ENCODE measurements around the gene LGR4.

The LGR4 gene

GRCh38 chr11:27401833-27402316, 70.7 kb downstream of the LGR4 start:
- DNase-seq (ENCODE audit: low spot score): no peak

GRCh38 chr11:27401280-27401832, 71.2 kb downstream of the LGR4 start:
- DNase-seq (ENCODE audit: low spot score): no peak

- DNase-seq (ENCODE audit: low spot score): no peak
Measured at GRCh38 chr11:27398400-27398770, 74.2 kb downstream of the LGR4 start.

- no peak for DNase-seq (ENCODE audit: low spot score)
Measured at GRCh38 chr11:27397624-27398399, 74.8 kb downstream of the LGR4 start.

GRCh38 chr11:27396259-27396839, 76.2 kb downstream of the LGR4 start:
- DNase-seq (ENCODE audit: low spot score): no peak

GRCh38 chr11:27395556-27396258, 76.9 kb downstream of the LGR4 start:
- DNase-seq (ENCODE audit: low spot score): no peak

GRCh38 chr11:27394781-27395228, 77.8 kb downstream of the LGR4 start:
- no peak for DNase-seq (ENCODE audit: low spot score)

GRCh38 chr11:27392278-27393114, 80.1 kb downstream of the LGR4 start:
- DNase-seq (ENCODE audit: low spot score): no peak

- DNase-seq (ENCODE audit: low spot score): no peak
Measured at GRCh38 chr11:27391331-27392015, 81.1 kb downstream of the LGR4 start.

GRCh38 chr11:27390318-27391295, 82.0 kb downstream of the LGR4 start:
- no peak for DNase-seq (ENCODE audit: low spot score)

GRCh38 chr11:27388869-27389268, 83.7 kb downstream of the LGR4 start:
- DNase-seq (ENCODE audit: low spot score): no peak

- no peak for DNase-seq (ENCODE audit: low spot score)
Measured at GRCh38 chr11:27388001-27388400, 84.6 kb downstream of the LGR4 start.

GRCh38 chr11:27387362-27387761, 85.2 kb downstream of the LGR4 start:
- DNase-seq (ENCODE audit: low spot score): no peak

- DNase-seq (ENCODE audit: low spot score): no peak
Measured at GRCh38 chr11:27386181-27386845, 86.3 kb downstream of the LGR4 start.

GRCh38 chr11:27385245-27385644, 87.3 kb downstream of the LGR4 start:
- DNase-seq (ENCODE audit: low spot score): no peak

GRCh38 chr11:27384227-27384626, 88.4 kb downstream of the LGR4 start:
- no peak for DNase-seq (ENCODE audit: low spot score)

GRCh38 chr11:27383645-27384044, 88.9 kb downstream of the LGR4 start:
- DNase-seq (ENCODE audit: low spot score): no peak

- no peak for DNase-seq (ENCODE audit: low spot score)
Measured at GRCh38 chr11:27381238-27381666, 91.3 kb downstream of the LGR4 start.

- DNase-seq (ENCODE audit: low spot score): no peak
Measured at GRCh38 chr11:27380771-27381170, 91.8 kb downstream of the LGR4 start.
